Measurements from ENCODE around the gene TOMM34. TPM values are rescaled to one million over a fixed set of nuclear protein-coding genes. Genes with fewer than 3 reads are reported as not detected.

The TOMM34 gene
- total and polyA plus RNA-seq, 2 experiments from 2014 or later, result 27.4 to 38.7 TPM

DNA sequence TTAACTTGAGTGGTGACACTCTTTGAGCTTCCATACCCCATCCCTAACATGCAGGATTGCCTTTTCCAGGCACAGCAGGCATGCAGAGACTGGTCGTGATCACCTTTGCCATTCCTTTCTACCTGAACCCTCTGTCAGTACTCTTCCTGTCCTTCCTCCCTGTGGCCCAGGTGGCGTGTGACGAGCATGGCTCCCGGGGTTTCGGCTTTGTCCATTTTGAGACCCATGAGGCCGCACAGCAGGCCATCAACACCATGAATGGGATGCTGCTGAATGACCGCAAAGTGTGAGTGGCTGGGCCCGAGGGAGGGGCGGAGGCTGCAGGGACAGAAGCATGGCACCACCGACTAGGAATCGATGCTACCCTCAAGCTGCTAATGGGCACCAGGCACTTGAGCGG lies 43.6 kb downstream of the TOMM34 start:
- peaks cover 29% of the 10 kb centered on the region for H3K36me3 ChIP-seq (ENCODE audit: insufficient read depth)
- H3K79me2 ChIP-seq (replicated peaks; ENCODE audit: insufficient read depth), result peaks cover 6% of the 10 kb centered on the region; the same call in 1 of the 2 replicates
- H3K9me2 ChIP-seq (ENCODE audit: insufficient read depth), result no peaks in the 10 kb centered on the region
- H4K20me1 ChIP-seq (replicated peaks; ENCODE audit: insufficient read depth), result peaks cover 19% of the 10 kb centered on the region; the same call in 1 of the 2 replicates
- Mint-ChIP-seq H3K9me3 (no peaks in the 10 kb centered on the region; the same call in 2 of the 3 replicates), H3K36me3 (ENCODE audit: low read depth) (peaks cover 70% of the 10 kb centered on the region), H3K27ac (peak overlapping the region; percentile 59; the same call in 1 of the 2 replicates), H3K4me1 (peaks cover 5% of the 10 kb centered on the region), H3K27me3 (ENCODE audit: insufficient read depth, low read depth, poor library complexity) (no peaks in the 10 kb centered on the region), H3K4me3 (no peak overlapping the region)
- peak; percentile 59 for ATAC-seq
- H3K4me2 ChIP-seq, result no peak overlapping the region
- peak; percentile 15 for DNase-seq (ENCODE audit: low spot score)
- H3K4me1 ChIP-seq (ENCODE audit: insufficient read depth), result peaks cover 3% of the 10 kb centered on the region; the same call in 1 of the 2 replicates
- no peaks in the 10 kb centered on the region for H3F3A ChIP-seq (replicated peaks; ENCODE audit: low read depth)
- no peak for TF ChIP-seq ZNF331 (CRISPR knock-in tag; IDR thresholded peaks at IDR 0.05; ENCODE audit: low read depth)
- TF ChIP-seq NANOG (IDR thresholded peaks at IDR 0.05; ENCODE audit: borderline replicate concordance), result no peak
- TF ChIP-seq, protein P1, sequence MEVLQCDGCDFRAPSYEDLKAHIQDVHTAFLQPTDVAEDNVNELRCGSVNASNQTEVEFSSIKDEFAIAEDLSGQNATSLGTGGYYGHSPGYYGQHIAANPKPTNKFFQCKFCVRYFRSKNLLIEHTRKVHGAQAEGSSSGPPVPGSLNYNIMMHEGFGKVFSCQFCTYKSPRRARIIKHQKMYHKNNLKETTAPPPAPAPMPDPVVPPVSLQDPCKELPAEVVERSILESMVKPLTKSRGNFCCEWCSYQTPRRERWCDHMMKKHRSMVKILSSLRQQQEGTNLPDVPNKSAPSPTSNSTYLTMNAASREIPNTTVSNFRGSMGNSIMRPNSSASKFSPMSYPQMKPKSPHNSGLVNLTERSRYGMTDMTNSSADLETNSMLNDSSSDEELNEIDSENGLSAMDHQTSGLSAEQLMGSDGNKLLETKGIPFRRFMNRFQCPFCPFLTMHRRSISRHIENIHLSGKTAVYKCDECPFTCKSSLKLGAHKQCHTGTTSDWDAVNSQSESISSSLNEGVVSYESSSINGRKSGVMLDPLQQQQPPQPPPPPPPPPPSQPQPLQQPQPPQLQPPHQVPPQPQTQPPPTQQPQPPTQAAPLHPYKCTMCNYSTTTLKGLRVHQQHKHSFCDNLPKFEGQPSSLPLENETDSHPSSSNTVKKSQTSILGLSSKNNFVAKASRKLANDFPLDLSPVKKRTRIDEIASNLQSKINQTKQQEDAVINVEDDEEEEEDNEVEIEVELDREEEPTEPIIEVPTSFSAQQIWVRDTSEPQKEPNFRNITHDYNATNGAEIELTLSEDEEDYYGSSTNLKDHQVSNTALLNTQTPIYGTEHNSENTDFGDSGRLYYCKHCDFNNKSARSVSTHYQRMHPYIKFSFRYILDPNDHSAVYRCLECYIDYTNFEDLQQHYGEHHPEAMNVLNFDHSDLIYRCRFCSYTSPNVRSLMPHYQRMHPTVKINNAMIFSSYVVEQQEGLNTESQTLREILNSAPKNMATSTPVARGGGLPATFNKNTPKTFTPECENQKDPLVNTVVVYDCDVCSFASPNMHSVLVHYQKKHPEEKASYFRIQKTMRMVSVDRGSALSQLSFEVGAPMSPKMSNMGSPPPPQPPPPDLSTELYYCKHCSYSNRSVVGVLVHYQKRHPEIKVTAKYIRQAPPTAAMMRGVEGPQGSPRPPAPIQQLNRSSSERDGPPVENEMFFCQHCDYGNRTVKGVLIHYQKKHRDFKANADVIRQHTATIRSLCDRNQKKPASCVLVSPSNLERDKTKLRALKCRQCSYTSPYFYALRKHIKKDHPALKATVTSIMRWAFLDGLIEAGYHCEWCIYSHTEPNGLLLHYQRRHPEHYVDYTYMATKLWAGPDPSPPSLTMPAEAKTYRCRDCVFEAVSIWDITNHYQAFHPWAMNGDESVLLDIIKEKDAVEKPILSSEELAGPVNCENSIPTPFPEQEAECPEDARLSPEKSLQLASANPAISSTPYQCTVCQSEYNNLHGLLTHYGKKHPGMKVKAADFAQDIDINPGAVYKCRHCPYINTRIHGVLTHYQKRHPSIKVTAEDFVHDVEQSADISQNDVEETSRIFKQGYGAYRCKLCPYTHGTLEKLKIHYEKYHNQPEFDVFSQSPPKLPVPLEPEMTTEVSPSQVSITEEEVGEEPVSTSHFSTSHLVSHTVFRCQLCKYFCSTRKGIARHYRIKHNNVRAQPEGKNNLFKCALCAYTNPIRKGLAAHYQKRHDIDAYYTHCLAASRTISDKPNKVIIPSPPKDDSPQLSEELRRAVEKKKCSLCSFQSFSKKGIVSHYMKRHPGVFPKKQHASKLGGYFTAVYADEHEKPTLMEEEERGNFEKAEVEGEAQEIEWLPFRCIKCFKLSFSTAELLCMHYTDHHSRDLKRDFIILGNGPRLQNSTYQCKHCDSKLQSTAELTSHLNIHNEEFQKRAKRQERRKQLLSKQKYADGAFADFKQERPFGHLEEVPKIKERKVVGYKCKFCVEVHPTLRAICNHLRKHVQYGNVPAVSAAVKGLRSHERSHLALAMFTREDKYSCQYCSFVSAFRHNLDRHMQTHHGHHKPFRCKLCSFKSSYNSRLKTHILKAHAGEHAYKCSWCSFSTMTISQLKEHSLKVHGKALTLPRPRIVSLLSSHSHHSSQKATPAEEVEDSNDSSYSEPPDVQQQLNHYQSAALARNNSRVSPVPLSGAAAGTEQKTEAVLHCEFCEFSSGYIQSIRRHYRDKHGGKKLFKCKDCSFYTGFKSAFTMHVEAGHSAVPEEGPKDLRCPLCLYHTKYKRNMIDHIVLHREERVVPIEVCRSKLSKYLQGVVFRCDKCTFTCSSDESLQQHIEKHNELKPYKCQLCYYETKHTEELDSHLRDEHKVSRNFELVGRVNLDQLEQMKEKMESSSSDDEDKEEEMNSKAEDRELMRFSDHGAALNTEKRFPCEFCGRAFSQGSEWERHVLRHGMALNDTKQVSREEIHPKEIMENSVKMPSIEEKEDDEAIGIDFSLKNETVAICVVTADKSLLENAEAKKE (CRISPR knock-in tag; IDR thresholded peaks at IDR 0.05), result no peak
- TF ChIP-seq, protein P2, sequence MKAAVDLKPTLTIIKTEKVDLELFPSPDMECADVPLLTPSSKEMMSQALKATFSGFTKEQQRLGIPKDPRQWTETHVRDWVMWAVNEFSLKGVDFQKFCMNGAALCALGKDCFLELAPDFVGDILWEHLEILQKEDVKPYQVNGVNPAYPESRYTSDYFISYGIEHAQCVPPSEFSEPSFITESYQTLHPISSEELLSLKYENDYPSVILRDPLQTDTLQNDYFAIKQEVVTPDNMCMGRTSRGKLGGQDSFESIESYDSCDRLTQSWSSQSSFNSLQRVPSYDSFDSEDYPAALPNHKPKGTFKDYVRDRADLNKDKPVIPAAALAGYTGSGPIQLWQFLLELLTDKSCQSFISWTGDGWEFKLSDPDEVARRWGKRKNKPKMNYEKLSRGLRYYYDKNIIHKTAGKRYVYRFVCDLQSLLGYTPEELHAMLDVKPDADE (IDR thresholded peaks at IDR 0.05), result no peak
- TF ChIP-seq EZH2phosphoT487 (IDR thresholded peaks at IDR 0.05; ENCODE audit: unreplicated experiment), result no peak
- no peak for TF ChIP-seq POLR2AphosphoS5 (IDR thresholded peaks at IDR 0.05; ENCODE audit: low read depth)
- no peak for TF ChIP-seq CREB1 (CRISPR knock-in tag; IDR thresholded peaks at IDR 0.05; ENCODE audit: low read depth)
- TF ChIP-seq, protein P3, sequence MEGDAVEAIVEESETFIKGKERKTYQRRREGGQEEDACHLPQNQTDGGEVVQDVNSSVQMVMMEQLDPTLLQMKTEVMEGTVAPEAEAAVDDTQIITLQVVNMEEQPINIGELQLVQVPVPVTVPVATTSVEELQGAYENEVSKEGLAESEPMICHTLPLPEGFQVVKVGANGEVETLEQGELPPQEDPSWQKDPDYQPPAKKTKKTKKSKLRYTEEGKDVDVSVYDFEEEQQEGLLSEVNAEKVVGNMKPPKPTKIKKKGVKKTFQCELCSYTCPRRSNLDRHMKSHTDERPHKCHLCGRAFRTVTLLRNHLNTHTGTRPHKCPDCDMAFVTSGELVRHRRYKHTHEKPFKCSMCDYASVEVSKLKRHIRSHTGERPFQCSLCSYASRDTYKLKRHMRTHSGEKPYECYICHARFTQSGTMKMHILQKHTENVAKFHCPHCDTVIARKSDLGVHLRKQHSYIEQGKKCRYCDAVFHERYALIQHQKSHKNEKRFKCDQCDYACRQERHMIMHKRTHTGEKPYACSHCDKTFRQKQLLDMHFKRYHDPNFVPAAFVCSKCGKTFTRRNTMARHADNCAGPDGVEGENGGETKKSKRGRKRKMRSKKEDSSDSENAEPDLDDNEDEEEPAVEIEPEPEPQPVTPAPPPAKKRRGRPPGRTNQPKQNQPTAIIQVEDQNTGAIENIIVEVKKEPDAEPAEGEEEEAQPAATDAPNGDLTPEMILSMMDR (conservative IDR thresholded peaks at IDR 0.05; ENCODE audit: low read depth in 2 of 2), result no peak
- TF ChIP-seq STAT1 (IDR thresholded peaks at IDR 0.05; ENCODE audit: unreplicated experiment), result no peak
- no peak for TF ChIP-seq EZH2 (IDR thresholded peaks at IDR 0.05; ENCODE audit: low read depth, unreplicated experiment)
- H3K4me3 ChIP-seq, result no peak overlapping the region
- no peak overlapping the region for H3K27ac ChIP-seq (ENCODE audit: low read depth)
- no peak overlapping the region for H2AFZ ChIP-seq
- H3K27me3 ChIP-seq (ENCODE audit: insufficient read depth), result no peaks in the 10 kb centered on the region

Data from GM23338 (cell line).